Activated CD4-positive, CD25-positive, alpha-beta regulatory T cell treated with anti-CD3 and anti-CD28 coated beads, Interleukin-2, amount 50 U/mL, for 72 hours (primary cell): ENCODE data around the gene ACR.

ENCODE experiments used
- DNase-seq: peaks from one replicate; pipeline ENCODE4 v3.0.0; 2021

Gene ACR

GRCh38 chr22:50717709-50718351 lies 20.2 kb upstream of the ACR start:
- no peak for DNase-seq

DNA sequence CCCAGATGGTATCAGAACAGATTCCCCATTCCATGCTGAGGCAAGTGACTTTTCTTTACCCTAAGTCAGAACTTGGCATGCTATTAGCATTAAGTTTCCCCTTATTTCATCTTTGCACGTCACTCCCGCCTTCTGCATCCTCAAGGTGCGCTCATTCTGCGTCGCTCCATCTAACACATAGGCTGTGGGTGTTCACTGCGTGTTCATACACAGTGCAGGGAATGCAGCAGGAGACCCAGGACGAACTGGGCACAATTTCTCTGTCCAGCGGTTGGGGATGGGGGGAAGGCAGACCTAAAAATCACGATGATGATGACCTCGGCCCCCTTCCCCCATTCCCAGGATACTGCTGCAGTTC lies 19.7 kb upstream of the ACR start:
- DNase-seq: no peak

GRCh38 chr22:50719814-50720300 lies 18.1 kb upstream of the ACR start:
- no peak for DNase-seq

DNA sequence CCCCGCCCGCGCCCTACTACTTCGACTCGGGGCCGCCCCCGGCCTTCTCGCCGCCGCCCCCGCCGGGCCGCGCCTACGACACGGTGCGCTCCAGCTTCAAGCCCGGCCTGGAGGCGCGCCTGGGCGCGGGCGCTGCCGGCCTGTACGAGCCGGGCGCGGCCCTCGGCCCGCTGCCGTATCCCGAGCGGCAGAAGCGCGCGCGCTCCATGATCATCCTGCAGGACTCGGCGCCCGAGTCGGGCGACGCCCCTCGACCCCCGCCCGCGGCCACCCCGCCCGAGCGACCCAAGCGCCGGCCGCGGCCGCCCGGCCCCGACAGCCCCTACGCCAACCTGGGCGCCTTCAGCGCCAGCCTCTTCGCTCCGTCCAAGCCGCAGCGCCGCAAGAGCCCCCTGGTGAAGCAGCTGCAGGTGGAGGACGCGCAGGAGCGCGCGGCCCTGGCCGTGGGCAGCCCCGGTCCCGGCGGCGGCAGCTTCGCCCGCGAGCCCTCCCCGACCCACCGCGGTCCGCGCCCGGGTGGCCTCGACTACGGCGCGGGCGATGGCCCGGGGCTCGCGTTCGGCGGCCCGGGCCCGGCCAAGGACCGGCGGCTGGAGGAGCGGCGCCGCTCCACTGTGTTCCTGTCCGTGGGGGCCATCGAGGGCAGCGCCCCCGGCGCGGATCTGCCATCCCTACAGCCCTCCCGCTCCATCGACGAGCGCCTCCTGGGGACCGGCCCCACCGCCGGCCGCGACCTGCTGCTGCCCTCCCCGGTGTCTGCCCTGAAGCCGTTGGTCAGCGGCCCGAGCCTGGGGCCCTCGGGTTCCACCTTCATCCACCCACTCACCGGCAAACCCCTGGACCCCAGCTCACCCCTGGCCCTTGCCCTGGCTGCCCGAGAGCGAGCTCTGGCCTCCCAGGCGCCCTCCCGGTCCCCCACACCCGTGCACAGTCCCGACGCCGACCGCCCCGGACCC lies 17.4 kb upstream of the ACR start:
- no peak for DNase-seq

GRCh38 chr22:50721257-50721844 lies 16.7 kb upstream of the ACR start:
- no peak for DNase-seq

GRCh38 chr22:50722048-50722701 lies 15.8 kb upstream of the ACR start:
- no peak for DNase-seq

DNA sequence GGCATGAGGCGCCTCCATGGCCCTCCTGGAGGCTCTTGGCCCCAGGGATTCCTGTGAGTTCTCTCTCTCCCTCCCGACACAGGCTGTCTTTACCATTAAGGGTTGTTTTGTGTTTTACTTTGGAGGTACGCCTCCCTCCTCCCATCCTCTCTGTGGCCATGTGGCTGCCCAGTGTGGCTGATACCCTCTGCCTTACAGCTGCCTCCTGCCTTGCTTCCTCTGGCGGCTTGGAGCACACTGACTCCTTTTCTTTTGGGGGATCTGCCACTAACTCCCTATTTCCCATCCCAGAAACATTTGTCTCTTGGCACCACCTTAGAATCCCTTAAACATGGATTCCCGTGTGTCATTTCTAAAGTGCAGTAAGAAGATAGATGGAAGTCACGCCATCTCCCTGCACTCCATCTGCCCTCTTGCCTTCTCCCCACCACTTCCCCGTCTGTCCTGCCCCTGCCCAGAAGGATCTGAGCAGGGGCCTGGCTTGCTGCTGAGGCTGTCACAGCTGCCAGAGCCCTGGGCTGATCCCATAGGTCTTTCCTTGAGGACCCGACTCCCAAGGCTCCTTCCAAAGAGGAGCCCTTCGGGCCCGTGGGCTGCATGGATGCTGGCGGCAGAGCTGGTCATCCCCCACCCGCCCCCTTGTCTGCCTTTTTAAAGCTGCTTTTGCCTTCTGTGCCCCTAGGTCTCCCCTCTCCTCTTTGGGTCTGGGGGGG lies 15.1 kb upstream of the ACR start:
- DNase-seq: no peak

DNA sequence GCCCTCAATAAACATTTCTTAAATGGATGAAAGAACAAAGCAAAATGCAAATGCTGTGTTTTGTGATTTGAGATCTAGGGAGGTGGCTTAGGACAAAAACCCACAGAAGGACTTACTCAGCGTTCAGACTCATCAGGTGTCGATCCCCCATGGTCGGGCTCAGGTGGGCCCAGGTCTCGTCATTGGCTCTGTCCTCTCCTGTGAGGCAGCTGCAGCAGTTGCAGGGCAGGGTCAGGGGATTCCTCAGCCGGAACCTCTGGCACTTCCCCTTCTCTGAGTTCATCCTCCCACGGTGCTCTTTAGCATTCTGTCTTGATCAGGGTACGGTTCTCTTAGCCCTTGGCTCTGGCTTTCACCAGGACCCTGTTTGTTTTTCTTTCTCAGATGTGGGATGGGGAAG lies 14.0 kb upstream of the ACR start:
- DNase-seq: no peak

- no peak for DNase-seq
These were observed 13.4 kb upstream of the ACR start for GRCh38 chr22:50724616-50725015.

DNA sequence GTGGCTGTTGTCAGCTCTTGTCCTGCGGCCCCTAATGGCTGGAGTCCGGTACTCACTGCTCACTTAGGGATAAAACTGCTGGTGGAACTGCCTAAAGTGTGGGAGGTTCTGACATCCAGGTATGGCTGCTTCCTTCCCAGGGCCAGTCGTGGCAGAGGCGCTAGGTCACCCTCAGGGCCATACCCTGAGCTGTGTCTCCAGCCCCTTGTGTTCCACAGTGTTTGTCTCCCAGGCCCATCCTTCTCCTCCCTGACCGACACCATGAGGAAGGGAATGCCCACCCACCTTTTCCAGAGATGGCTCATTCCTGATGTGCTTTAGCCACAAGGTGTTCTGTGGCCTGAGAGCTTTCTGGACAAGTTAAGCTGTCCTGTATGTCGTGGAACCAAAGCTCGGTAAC lies 12.4 kb upstream of the ACR start:
- no peak for DNase-seq

- no peak for DNase-seq
These were observed 11.2 kb upstream of the ACR start for GRCh38 chr22:50726643-50727340.

- DNase-seq: no peak
These were observed 10.1 kb upstream of the ACR start for GRCh38 chr22:50727678-50728522.

DNA sequence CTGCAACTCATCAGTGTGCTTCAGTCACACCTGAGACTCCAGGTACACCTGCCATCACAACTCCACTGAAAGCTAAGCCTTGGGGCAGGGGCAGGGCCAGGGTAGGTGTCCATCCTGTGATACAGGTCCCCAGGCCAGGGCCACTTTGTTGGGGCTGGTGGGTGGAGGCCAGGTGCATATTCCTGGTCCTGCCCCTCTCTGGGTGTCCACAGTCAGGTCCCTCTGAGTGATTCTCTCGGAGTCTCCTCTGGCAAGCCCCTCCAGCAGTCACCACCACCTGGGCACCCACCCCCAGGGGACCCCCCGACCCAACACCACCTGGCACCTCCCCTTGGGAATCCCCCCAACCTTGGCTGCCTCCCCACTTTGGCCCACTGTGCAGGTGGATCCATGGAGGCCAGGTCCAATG lies 9.5 kb upstream of the ACR start:
- DNase-seq: no peak

- peak; percentile 26 for DNase-seq
These were observed 8.5 kb upstream of the ACR start for GRCh38 chr22:50729391-50730012.

- peak; percentile 23 for DNase-seq
These were observed 7.8 kb upstream of the ACR start for GRCh38 chr22:50730013-50730891.

- DNase-seq: peak; percentile 26
These were observed 6.9 kb upstream of the ACR start for GRCh38 chr22:50730941-50731661.

GRCh38 chr22:50731811-50732624 lies 6.0 kb upstream of the ACR start:
- DNase-seq: peak; percentile 53

DNA sequence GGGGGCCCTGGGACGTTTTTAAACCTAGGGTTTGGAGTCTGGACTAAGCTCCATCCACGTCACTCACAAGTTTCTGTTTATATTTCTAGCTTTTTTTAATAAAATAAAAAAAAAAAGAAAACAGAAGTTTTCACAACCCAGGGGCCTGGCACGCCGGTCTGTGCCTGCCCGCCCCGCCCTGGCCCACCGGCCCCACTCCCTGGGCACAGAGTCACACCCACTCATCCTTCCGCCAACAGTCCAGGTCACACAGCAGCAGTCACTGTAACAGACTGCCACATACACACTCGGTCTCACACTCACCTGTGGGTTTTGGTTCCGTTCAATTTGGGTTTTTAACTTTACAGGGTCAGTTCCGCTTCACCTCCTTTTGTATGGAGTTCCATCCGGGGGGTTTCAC lies 5.3 kb upstream of the ACR start:
- peak; percentile 15 for DNase-seq
